ENCODE data around the gene ARHGEF7. TPM values are rescaled to one million over a fixed set of nuclear protein-coding genes. Genes with fewer than 3 reads are reported as not detected.
A peak's percentile ranks its signal among the peaks of the same experiment; 100 is the strongest.

ARHGEF7 gene
- total RNA-seq, 4 donors from 2014 or later = 11.5 to 57.2 (median 36.5) TPM

GRCh38 chr13:111175372-111175771 is 60.3 kb downstream of the ARHGEF7 start:
- Histone ChIP-seq H3K36me3 (peaks cover 0 to 19% (median 4%) of the 10 kb centered on the region in 3 donors), H3K4me3 (no peak overlapping the region), H3K9me3 (no peaks in the 10 kb centered on the region), H3K27ac (peak overlapping the region in 3 of 4 donors; percentile 37 to 68 (median 42)), H3K27me3 (no peaks in the 10 kb centered on the region), H3K4me1 (peaks cover 14 to 76% (median 23%) of the 10 kb centered on the region in 3 donors)
- intact Hi-C loops (cut with DNase I) = no loop called here
- WGBS, 2 donors = 60% methylated on average over 1 of the region's 4 CpGs; no CpG with 5 or more reads in 1 of the 2 donors
- no peak for DNase-seq
- TF ChIP-seq POLR2A (IDR thresholded peaks at IDR 0.05) = no peak
- no peak for TF ChIP-seq CTCF (IDR thresholded peaks at IDR 0.05)

GRCh38 chr13:111175935-111176334 is 60.8 kb downstream of the ARHGEF7 start:
- 82 to 92% methylated on average over 3 to 4 of the region's 4 CpGs for WGBS, 2 donors
- H3K9me3 ChIP-seq = no peaks in the 10 kb centered on the region
- H3K27ac ChIP-seq = peak overlapping the region in 3 of 4 donors; percentile 68 to 79 (median 76)
- TF ChIP-seq CTCF (IDR thresholded peaks at IDR 0.05) = no peak
- no peak for TF ChIP-seq POLR2A (IDR thresholded peaks at IDR 0.05)
- intact Hi-C loops (cut with DNase I) = no loop called here
- H3K27me3 ChIP-seq = no peaks in the 10 kb centered on the region
- peaks cover 0 to 19% (median 4%) of the 10 kb centered on the region in 3 donors for H3K36me3 ChIP-seq
- peaks cover 14 to 70% (median 23%) of the 10 kb centered on the region in 3 donors for H3K4me1 ChIP-seq
- no peak for DNase-seq
- H3K4me3 ChIP-seq = no peak overlapping the region

- H3K27ac ChIP-seq = peak overlapping the region; percentile 55 to 79 (median 72)
- intact Hi-C loops (cut with DNase I) = no loop called here
- no peak for DNase-seq
- peaks cover 0 to 19% (median 4%) of the 10 kb centered on the region in 3 donors for H3K36me3 ChIP-seq
- WGBS, 2 donors = 91% methylated on average over 8 of the region's 8 CpGs
- peaks cover 14 to 65% (median 23%) of the 10 kb centered on the region in 3 donors for H3K4me1 ChIP-seq
- H3K4me3 ChIP-seq = no peak overlapping the region
- TF ChIP-seq POLR2A (IDR thresholded peaks at IDR 0.05) = no peak
- TF ChIP-seq CTCF (IDR thresholded peaks at IDR 0.05) = no peak
- no peaks in the 10 kb centered on the region for H3K9me3 ChIP-seq
- no peaks in the 10 kb centered on the region for H3K27me3 ChIP-seq
Measured at GRCh38 chr13:111176421-111176820, 61.3 kb downstream of the ARHGEF7 start.

- no peak for DNase-seq
Measured at GRCh38 chr13:111177081-111177711, 62.1 kb downstream of the ARHGEF7 start.

More at GRCh38 chr13:111177081-111177711, 62.1 kb downstream of the ARHGEF7 start:
- intact Hi-C loops (cut with DNase I) = no loop called here
- Histone ChIP-seq H3K27me3 (no peaks in the 10 kb centered on the region), H3K4me1 (peaks cover 14 to 60% (median 23%) of the 10 kb centered on the region in 3 donors), H3K36me3 (peaks cover 0 to 23% (median 4%) of the 10 kb centered on the region in 3 donors), H3K27ac (peak overlapping the region; percentile 55 to 79 (median 72)), H3K9me3 (no peaks in the 10 kb centered on the region), H3K4me3 (no peak overlapping the region)
- no peak for TF ChIP-seq POLR2A (IDR thresholded peaks at IDR 0.05)
- no peak for TF ChIP-seq CTCF (IDR thresholded peaks at IDR 0.05)
- WGBS, 2 donors = 59% methylated on average over 5 of the region's 14 CpGs; no CpG with 5 or more reads in 1 of the 2 donors
